HG03135 (cell line): ENCODE data around the gene GNAT1.
"Not testable (repeated sequence)": the region's sequence is repeated elsewhere in the genome, so short reads cannot be mapped to it uniquely, and the experiment has no call there.

Experiments used
- ATAC-seq: cut with Tn5 transposase; IDR thresholded peaks from one replicate; pipeline ENCODE4 v1.9.1; 2021; ENCODE audit warnings: mild to moderate bottlenecking, moderate library complexity; ENCODE audit not compliant: unreplicated experiment

Gene GNAT1

GRCh38 chr3:50237754-50238548 lies 46.5 kb downstream of the GNAT1 start:
- no peak for ATAC-seq

GRCh38 chr3:50238549-50239026 lies 47.2 kb downstream of the GNAT1 start:
- ATAC-seq = no peak

- ATAC-seq = no peak
Measured at GRCh38 chr3:50239649-50240048, 48.2 kb downstream of the GNAT1 start.

- ATAC-seq = no peak
Measured at GRCh38 chr3:50241163-50241562, 49.8 kb downstream of the GNAT1 start.

- ATAC-seq = no peak
Measured at GRCh38 chr3:50241713-50242380, 50.4 kb downstream of the GNAT1 start.

GRCh38 chr3:50242381-50242770 lies 51.0 kb downstream of the GNAT1 start:
- no peak for ATAC-seq

GRCh38 chr3:50242851-50243542 lies 51.6 kb downstream of the GNAT1 start:
- no peak for ATAC-seq

GRCh38 chr3:50243543-50243895 lies 52.1 kb downstream of the GNAT1 start:
- no peak for ATAC-seq

GRCh38 chr3:50244813-50245212 lies 53.4 kb downstream of the GNAT1 start:
- ATAC-seq = not testable (repeated sequence)

GRCh38 chr3:50245251-50245745 lies 53.9 kb downstream of the GNAT1 start:
- no peak for ATAC-seq

- peak; percentile 63 for ATAC-seq
Measured at GRCh38 chr3:50245831-50246516, 54.6 kb downstream of the GNAT1 start.

GRCh38 chr3:50246517-50246954 lies 55.1 kb downstream of the GNAT1 start:
- ATAC-seq = peak; percentile 56
